SK-N-SH (cell line): ENCODE results near the gene GLYR1. TPM values are rescaled to one million over a fixed set of nuclear protein-coding genes. Genes with fewer than 3 reads are reported as not detected.

Source experiments
- CTCF ChIA-PET: fragments of 300-600, 350-600 bp; formaldehyde crosslinking; extraction: SDS; loops from one replicate; lab custom pipeline; 2021; lab: Yijun Ruan, JAX
- POLR2A ChIA-PET: fragments of 350-600 bp; sonication (Branson Sonifier 250); formaldehyde crosslinking; extraction: SDS; loops from one replicate; lab custom pipeline; 2020; ENCODE audit warnings: antibody characterized with exemption, inconsistent platforms; lab: Yijun Ruan, JAX
- DNase-seq: peaks from one replicate; pipeline ENCODE4 v3.0.0; 2012
- H2AFZ ChIP-seq: fragments of 200-600 bp; sonication (generic); 2 replicates; pipeline ENCODE4 v1.8.1; 2016; ENCODE audit warnings: antibody characterized with exemption, mild to moderate bottlenecking, low read depth
- H3F3A ChIP-seq: fragments of 200-600 bp; sonication (generic); replicated peaks from 2 replicates; pipeline ENCODE3; 2016; ENCODE audit warnings: antibody characterized with exemption, mild to moderate bottlenecking; ENCODE audit not compliant: insufficient read depth
- H3K27ac ChIP-seq, 2 experiments: fragments of 200-500 bp in 1 of 2; fragments of 200-600 bp in 1 of 2; sonication (Bioruptor generic) in 1 of 2; sonication (generic), shearing (Covaris generic) in 1 of 2; 2 replicates each; pipeline versions ENCODE4 v1.5.1 to v1.6.1; 2014 to 2016; ENCODE audit warnings: low read depth in 2 of 2, inconsistent platforms in 1 of 2, low read length in 1 of 2, mild to moderate bottlenecking in 1 of 2, mixed read lengths in 1 of 2
- H3K27me3 ChIP-seq: fragments of 200-600 bp; sonication (generic), shearing (Covaris generic); 2 replicates; pipeline ENCODE4 v1.6.1; 2016; ENCODE audit warnings: mixed run types; ENCODE audit not compliant: insufficient read depth
- H3K36me3 ChIP-seq, 2 experiments: fragments of 200-500 bp in 1 of 2; fragments of 200-600 bp in 1 of 2; sonication (Bioruptor generic) in 1 of 2; sonication (generic) in 1 of 2; replicated peaks in 1 of 2; 2 replicates each; pipeline versions ENCODE3 to v1.5.1; 2014 to 2016; ENCODE audit warnings: low read length in 1 of 2, mild to moderate bottlenecking in 1 of 2; ENCODE audit not compliant: insufficient read depth in 2 of 2, control insufficient read depth in 1 of 2
- H3K4me1 ChIP-seq, 2 experiments: fragments of 200-500 bp in 1 of 2; fragments of 200-600 bp in 1 of 2; sonication (Bioruptor generic) in 1 of 2; sonication (generic), shearing (Covaris generic) in 1 of 2; 2 replicates each; pipeline versions ENCODE4 v1.5.1 to v1.6.1; 2014 to 2016; ENCODE audit warnings: low read depth in 1 of 2, low read length in 1 of 2, mixed run types in 1 of 2; ENCODE audit not compliant: insufficient read depth in 2 of 2, control insufficient read depth in 1 of 2
- H3K4me2 ChIP-seq: fragments of 200-600 bp; sonication (generic), shearing (Covaris generic); 2 replicates; pipeline ENCODE4 v1.6.1; 2017; ENCODE audit warnings: mixed run types
- H3K4me3 ChIP-seq, 2 experiments: fragments of 200-500 bp in 1 of 2; fragments of 200-600 bp in 1 of 2; sonication (Bioruptor generic) in 1 of 2; sonication (generic), shearing (Covaris generic) in 1 of 2; 2 replicates each; pipeline versions ENCODE4 v1.5.1 to v1.8.1; 2014 to 2016; ENCODE audit warnings: low read depth in 2 of 2, inconsistent platforms in 1 of 2, low read length in 1 of 2, mild to moderate bottlenecking in 1 of 2, mixed read lengths in 1 of 2, moderate library complexity in 1 of 2
- H3K79me2 ChIP-seq: fragments of 200-600 bp; sonication (generic); 2 replicates; pipeline ENCODE4 v1.8.1; 2017; ENCODE audit warnings: mild to moderate bottlenecking; ENCODE audit not compliant: insufficient read depth
- H3K9ac ChIP-seq: fragments of 200-600 bp; sonication (generic); 2 replicates; pipeline ENCODE4 v1.6.1; 2017; ENCODE audit warnings: mixed run types
- H3K9me2 ChIP-seq: fragments of 200-600 bp; sonication (generic); 2 replicates; pipeline ENCODE4 v1.6.1; 2017; ENCODE audit warnings: mixed run types
- H3K9me3 ChIP-seq: fragments of 200-600 bp; sonication (generic); 2 replicates; pipeline ENCODE4 v1.6.1; 2017; ENCODE audit warnings: mixed run types, mild to moderate bottlenecking, moderate library complexity
- H4K20me1 ChIP-seq: fragments of 200-600 bp; sonication (generic); 2 replicates; pipeline ENCODE4 v1.6.1; 2017; ENCODE audit warnings: mild to moderate bottlenecking, mixed run types; ENCODE audit not compliant: insufficient read depth
- ELF1 ChIP-seq: IDR thresholded peaks from 2 replicates; pipeline ENCODE4 v1.4.0; 2012
- GATA2 ChIP-seq: sonication (generic); formaldehyde crosslinking; IDR thresholded peaks from 2 replicates; pipeline ENCODE4 v1.5.0; 2020; ENCODE audit warnings: mild to moderate bottlenecking, missing genetic modification reagents
- IRF3 ChIP-seq: fragments of 150-350 bp; IDR thresholded peaks from 2 replicates; pipeline ENCODE4 v1.6.1; 2016; ENCODE audit warnings: mild to moderate bottlenecking, low read depth, low read length
- JUND ChIP-seq: IDR thresholded peaks from 2 replicates; pipeline ENCODE4 v1.4.0; 2012
- NRF1 ChIP-seq: IDR thresholded peaks from 2 replicates; pipeline ENCODE4 v1.6.1; 2012; ENCODE audit warnings: low read depth, mild to moderate bottlenecking, low read length
- SMC3 ChIP-seq: IDR thresholded peaks from 2 replicates; pipeline ENCODE4 v1.6.1; 2012; ENCODE audit warnings: low read depth, low read length, improper control_type of control experiment
- TCF12 ChIP-seq: IDR thresholded peaks from 2 replicates; pipeline ENCODE4 v1.4.0; 2012
- WGBS: methylation state at CpG from one replicate; pipeline ENCODE4 v1.1.6; 2017; ENCODE audit warnings: low lambda C conversion rate; 5-methylcytosine and 5-hydroxymethylcytosine counted together
- polyA plus RNA-seq, 3 experiments: library from polyadenylated mRNA; depleted of rRNA; stranded (reverse); fragments of >200 nt; gene quantifications; 2 replicates each; pipeline ENCODE4 v1.2.3, GENCODE V29; 2012

The GLYR1 gene
- polyA plus RNA-seq, 1 of the 3 experiments (the other 2 are of a cell fraction) = 40.1 TPM

GRCh38 chr16:4888428-4889135 lies 41.5 kb upstream of the GLYR1 start:
- CTCF ChIA-PET = no interaction called here
- no peaks in the 10 kb centered on the region for H3K9me3 ChIP-seq

GRCh38 chr16:4886151-4886550 lies 39.1 kb upstream of the GLYR1 start:
- POLR2A ChIA-PET = no interaction called here
- no peak overlapping the region for H3K4me3 ChIP-seq
- H3K27me3 ChIP-seq = no peaks in the 10 kb centered on the region
- H3K9me3 ChIP-seq = no peaks in the 10 kb centered on the region
- peaks cover 11 to 22% of the 10 kb centered on the region in 2 experiments; a peak in 3 of 4 replicates for H3K4me1 ChIP-seq
- WGBS = 97% methylated on average over 5 of the region's 5 CpGs
- H3K36me3 ChIP-seq = peaks cover 11 to 73% of the 10 kb centered on the region in 2 experiments
- no peak overlapping the region for H2AFZ ChIP-seq
- H3K79me2 ChIP-seq = no peaks in the 10 kb centered on the region
- no peak overlapping the region for H3K4me2 ChIP-seq
- peaks cover 26% of the 10 kb centered on the region for H4K20me1 ChIP-seq
- no peak overlapping the region for H3K27ac ChIP-seq
- no peak overlapping the region for H3K9ac ChIP-seq
- no peaks in the 10 kb centered on the region for H3K9me2 ChIP-seq
- H3F3A ChIP-seq = peaks cover 17% of the 10 kb centered on the region
- DNase-seq = no peak
- TF ChIP-seq GATA2 (CRISPR knock-in tag) = no peak
- TF ChIP-seq SMC3 = no peak
- CTCF ChIA-PET = interaction anchor here (1.4 kb wide), 1 partner anchor 10 kb away, joined by 3 read pairs; no protein-coding TSS in a partner anchor

More at GRCh38 chr16:4888428-4889135, 41.5 kb upstream of the GLYR1 start:
- Histone ChIP-seq H3F3A (no peaks in the 10 kb centered on the region), H3K36me3 (peaks cover 4 to 66% of the 10 kb centered on the region in 2 experiments), H3K27me3 (no peaks in the 10 kb centered on the region), H3K79me2 (no peaks in the 10 kb centered on the region), H2AFZ (no peak overlapping the region), H3K4me1 (peaks cover 0 to under 1% of the 10 kb centered on the region in 2 experiments; a peak in 1 of 4 replicates), H3K9ac (no peak overlapping the region), H4K20me1 (peaks cover 4% of the 10 kb centered on the region; the same call in 1 of the 2 replicates), H3K9me2 (no peaks in the 10 kb centered on the region), H3K27ac (no peak overlapping the region), H3K4me2 (no peak overlapping the region), H3K4me3 (no peak overlapping the region)
- POLR2A ChIA-PET = no interaction called here
- DNase-seq = no peak
- 97% methylated on average over 9 of the region's 9 CpGs for WGBS
- no peak for TF ChIP-seq TCF12

GRCh38 chr16:4884972-4885874 lies 38.1 kb upstream of the GLYR1 start:
- H3K9me2 ChIP-seq = no peaks in the 10 kb centered on the region
- peaks cover 11 to 24% of the 10 kb centered on the region in 2 experiments; a peak in 3 of 4 replicates for H3K4me1 ChIP-seq
- peaks cover 19% of the 10 kb centered on the region for H3F3A ChIP-seq
- no peak overlapping the region for H3K9ac ChIP-seq
- no peaks in the 10 kb centered on the region for H3K79me2 ChIP-seq
- peaks cover 17 to 77% of the 10 kb centered on the region in 2 experiments for H3K36me3 ChIP-seq
- WGBS = 97% methylated on average over 45 of the region's 45 CpGs
- DNase-seq = no peak
- TF ChIP-seq GATA2 (CRISPR knock-in tag) = no peak
- TF ChIP-seq IRF3 = no peak
- TF ChIP-seq JUND = no peak
- TF ChIP-seq ELF1 = no peak
- no peak for TF ChIP-seq NRF1
- H3K27me3 ChIP-seq = no peaks in the 10 kb centered on the region
- no peak overlapping the region for H2AFZ ChIP-seq
- no peak overlapping the region for H3K4me2 ChIP-seq
- CTCF ChIA-PET = interaction anchor here (1.2 kb wide), 1 partner anchor 1757 kb away, joined by 3 read pairs; no protein-coding TSS in a partner anchor
- no peak overlapping the region for H3K27ac ChIP-seq
- H3K9me3 ChIP-seq = no peaks in the 10 kb centered on the region
- peaks cover 26% of the 10 kb centered on the region for H4K20me1 ChIP-seq
- H3K4me3 ChIP-seq = no peak overlapping the region
- POLR2A ChIA-PET = no interaction called here
